GM18511 (cell line): ENCODE results near the gene ACHE.

Source experiments
- ATAC-seq: cut with Tn5 transposase; IDR thresholded peaks from one replicate; pipeline ENCODE4 v1.9.1; 2021; ENCODE audit warnings: mild to moderate bottlenecking, moderate library complexity; ENCODE audit not compliant: unreplicated experiment

ACHE gene

GRCh38 chr7:100886142-100886935 lies 9.3 kb downstream of the ACHE start:
- no peak for ATAC-seq

- no peak for ATAC-seq
Measured at GRCh38 chr7:100885440-100886141, 10.1 kb downstream of the ACHE start.

DNA sequence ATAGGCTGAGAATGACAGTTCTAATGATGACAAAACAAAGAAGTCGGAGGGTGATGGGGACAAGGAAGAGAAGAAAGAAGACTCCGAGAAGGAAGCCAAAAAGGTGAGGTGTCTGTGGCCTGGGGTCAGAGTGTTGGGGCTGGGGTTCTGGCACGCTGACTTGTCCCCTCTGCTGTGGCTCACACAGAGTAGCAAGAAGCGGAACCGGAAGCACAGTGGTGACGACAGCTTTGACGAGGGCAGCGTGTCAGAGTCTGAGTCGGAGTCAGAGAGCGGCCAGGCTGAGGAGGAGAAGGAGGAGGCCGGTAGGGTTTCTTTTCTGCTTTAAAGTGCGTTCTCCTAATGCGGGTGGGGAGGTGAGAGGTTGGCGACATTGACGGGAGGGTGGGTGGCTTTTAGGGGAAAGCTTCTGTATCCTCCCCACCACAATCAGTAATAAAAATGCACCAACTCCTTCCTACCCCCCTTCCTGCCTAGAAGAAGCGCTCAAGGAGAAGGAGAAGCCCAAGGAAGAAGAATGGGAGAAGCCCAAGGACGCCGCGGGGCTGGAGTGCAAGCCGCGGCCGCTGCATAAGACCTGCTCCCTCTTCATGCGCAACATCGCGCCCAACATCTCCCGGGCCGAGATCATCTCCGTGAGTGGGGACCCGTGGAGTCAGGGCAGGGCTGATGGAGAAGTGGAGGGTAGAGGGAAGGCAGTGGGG lies 10.8 kb downstream of the ACHE start:
- ATAC-seq: no peak

GRCh38 chr7:100882785-100883526 lies 12.7 kb downstream of the ACHE start:
- ATAC-seq: no peak

- ATAC-seq: no peak
Measured at GRCh38 chr7:100882201-100882600, 13.5 kb downstream of the ACHE start.

- ATAC-seq: no peak
Measured at GRCh38 chr7:100881136-100881535, 14.6 kb downstream of the ACHE start.

DNA sequence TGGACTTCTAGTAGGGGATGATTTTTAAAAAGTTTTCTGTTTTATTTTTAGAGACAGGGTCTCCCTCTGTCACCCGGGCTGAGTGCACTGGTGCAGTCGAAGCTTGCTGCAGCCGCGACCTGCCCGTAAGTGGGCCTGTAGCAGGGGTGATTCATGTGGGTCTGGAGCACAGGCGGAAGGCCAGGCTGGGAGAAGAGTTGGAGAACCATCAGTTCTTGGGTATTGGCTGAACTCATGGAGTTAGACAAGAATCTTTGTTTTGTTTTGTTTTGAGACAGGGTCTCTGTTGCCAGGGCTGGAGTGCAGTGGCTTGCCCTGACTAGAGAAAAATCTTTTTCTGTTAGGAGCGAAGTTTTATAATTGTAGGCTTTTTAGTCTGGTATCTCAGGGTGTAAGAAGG lies 15.0 kb downstream of the ACHE start:
- ATAC-seq: no peak

- no peak for ATAC-seq
Measured at GRCh38 chr7:100879685-100880261, 15.9 kb downstream of the ACHE start.

- no peak for ATAC-seq
Measured at GRCh38 chr7:100878685-100879084, 17.0 kb downstream of the ACHE start.

DNA sequence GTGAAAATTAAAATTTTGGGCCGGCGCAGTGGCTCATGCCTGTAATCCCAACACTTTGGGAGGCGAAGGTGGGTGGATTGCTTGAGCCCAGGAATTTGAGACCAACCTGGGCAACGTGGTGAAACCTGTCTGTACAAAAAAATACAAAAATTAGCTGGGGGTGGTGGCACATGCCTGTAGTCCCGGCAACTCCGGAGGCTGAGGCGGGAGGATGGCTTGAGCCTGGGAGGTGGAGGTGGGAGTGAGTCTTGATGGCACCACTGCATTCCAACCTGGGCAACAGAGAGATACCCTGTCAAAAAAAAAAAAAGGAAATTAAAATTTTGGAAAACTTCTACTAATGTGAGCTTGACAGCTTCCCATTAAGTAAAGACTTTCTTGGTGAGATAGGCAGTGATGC lies 17.7 kb downstream of the ACHE start:
- ATAC-seq: no peak

DNA sequence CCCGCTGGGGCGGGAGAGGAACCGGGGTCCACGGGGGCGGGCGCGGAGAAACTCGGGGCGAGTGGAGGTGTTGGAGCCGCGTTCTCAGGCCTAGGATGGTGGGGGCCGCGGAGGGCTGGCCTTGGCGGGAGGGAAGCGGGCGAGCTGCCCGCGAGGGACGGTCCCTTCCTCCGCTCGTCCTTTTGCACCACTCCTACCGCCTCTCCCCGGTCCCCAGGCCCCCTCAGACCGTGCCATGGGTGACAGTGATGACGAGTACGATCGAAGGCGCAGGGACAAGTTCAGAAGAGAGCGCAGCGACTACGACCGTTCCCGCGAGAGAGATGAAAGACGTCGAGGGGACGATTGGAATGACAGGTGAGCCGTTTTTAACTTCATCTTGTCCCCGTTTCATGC lies 20.3 kb downstream of the ACHE start:
- peak; percentile 38 for ATAC-seq

DNA sequence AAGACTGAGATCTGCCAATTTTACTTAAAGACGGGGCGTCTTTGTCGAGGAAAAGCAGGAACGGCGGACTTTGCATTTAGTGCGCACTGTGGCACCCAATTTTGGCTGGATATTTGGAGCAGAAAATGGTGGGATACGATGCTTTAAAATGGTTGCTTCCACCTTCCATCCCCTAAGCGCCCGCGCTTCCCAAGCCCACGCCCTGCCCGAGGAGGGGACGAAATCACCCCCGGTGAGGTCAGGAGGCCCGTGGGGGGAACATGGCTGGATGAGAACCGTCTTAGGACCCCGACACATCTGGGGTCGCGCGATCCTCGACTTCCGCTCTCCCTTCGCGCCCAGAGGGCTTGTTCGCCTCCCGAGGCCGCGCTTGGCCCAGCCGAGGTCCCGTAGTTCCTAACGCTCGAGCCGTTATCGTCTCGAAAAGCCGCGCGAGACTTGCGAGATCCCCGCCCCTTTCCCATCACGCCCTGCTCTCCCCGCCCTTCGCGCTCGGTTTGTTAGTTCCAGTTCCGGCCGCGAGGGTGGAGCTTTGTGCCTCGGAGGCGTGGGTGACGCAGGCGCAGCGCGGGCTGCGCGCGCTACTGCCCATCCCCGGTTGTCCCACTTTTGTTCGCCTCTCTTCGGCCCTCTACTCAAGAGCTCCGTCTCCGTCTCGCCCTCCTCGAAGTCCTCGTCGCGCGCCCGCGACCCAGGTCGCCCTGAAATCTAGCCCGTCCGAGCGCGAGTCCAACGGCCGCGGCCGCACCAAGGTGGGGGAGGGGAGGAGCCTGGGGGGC lies 20.9 kb downstream of the ACHE start, which contains the start of gene SRRT:
Gene SRRT (plus strand): TSS at position 527 of the 779 bp plus-strand sequence. CDS start 488 bp downstream, outside the sequence.
- ATAC-seq: peak; percentile 95

DNA sequence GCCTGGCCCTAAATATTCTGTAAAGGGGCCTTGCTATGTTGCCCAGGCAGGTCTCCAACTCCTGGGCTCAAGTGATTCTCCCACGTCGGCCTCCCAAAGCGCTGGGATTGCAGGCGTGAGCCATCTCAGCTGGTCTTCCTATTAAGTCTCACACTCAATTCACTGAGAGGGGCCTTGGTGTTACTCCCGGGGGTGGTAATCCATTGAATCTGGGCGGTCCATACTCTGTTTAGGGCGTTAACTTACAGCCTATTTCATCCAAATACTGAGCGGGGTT lies 21.4 kb downstream of the ACHE start:
- ATAC-seq: no peak

DNA sequence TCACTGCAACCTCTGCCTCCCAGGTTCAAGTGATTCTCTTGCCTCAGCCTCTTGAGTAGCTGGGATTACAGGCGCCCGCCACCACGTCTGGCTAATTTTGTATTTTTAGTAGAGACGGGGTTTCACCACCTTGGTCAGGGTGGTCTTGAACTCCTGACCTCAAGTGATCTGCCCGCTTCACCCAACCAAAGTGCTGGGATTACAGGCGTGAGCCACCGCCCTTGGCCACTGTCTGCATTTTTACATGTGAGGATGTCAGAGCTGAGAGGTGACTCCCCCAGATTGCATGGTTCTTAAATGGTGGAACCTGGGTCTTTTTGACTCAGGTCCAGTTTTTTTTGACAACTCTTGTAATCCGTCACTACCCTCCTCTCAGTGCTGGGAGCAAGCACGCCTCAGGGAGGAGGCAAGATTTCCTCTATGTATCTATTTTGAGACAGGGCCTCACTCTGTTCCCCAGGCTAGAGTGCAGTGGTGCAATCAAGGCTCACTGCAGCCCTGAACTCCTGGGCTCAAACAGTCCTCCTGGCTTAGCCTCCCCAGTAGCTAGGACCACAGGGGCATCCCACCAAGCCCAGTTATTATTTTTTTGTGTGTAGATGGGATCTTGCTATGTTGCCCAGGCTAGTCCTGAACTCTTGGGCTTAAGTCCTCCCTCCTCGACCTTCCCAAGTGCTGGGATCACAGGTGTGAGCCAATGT lies 21.9 kb downstream of the ACHE start:
- no peak for ATAC-seq

- peak; percentile 19 for ATAC-seq
Measured at GRCh38 chr7:100867776-100868485, 27.8 kb downstream of the ACHE start.

DNA sequence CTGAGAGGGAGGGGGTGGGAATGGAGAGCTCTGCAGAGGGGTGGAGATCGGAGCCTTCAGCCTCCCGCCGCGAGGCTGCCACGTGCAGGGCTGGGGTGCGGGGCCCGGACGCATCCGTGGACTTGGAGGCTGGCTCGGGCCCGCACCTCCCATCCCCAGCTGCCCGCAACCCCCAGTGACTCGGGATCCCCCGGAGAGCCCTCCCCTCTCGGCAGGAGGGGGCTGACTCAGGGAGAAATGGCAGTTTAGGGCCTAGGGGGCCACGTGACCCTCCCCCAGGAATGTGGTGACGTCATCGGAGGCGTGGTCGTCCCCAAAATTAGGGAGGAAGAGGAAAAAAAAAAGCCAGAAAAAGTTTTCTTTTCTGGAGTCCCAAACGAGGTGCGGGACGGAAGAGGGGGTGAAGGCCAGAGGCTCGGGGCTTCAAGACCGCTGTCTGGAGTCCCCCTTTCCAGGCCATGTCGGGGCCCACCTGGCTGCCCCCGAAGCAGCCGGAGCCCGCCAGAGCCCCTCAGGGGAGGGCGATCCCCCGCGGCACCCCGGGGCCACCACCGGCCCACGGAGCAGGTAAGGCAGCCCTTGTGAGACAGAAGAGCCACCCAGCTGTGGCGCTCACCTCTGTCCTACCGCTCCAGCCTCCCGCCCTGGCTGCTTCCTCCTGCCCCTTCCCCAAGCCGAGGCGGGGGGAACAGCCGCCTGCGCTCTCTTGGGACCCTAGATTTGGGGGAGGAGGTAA lies 28.5 kb downstream of the ACHE start, which contains the start of gene TRIP6:
Gene TRIP6 (plus strand): TSS at position 348 of the 736 bp plus-strand sequence. CDS start 111 bp downstream, at position 459.
- ATAC-seq: peak; percentile 68

DNA sequence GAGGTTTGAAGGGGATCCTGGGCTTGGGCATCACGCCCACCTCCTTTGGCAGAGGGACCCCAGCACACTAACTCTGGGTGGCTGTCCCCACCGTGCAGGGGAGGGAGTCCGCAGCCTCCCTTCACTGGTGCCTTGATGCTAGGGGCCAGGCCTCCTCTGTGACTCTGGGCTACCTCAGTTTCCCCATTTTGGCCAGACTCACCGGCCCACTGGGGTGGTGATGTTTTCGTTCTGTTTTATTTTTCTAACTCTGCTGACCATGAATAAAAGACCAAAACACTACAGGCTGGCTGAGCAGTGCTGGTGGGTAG lies 29.0 kb downstream of the ACHE start:
- ATAC-seq: no peak
